Fibroblast of lung (primary cell): ENCODE measurements around the gene RHEBL1.
A peak's percentile ranks its signal among the peaks of the same experiment; 100 is the strongest.

Experiments used
- EZH2 ChIP-seq: IDR thresholded peaks from 2 replicates; pipeline ENCODE4 v1.5.1; 2012; ENCODE audit warnings: low read length, control low read depth, mild to moderate bottlenecking; ENCODE audit errors: missing control alignments
- TF ChIP-seq, protein P1 (sequence below), 2 donors: IDR thresholded peaks in 1 of 2; conservative IDR thresholded peaks in 1 of 2; 1 replicate in 1 of 2; 2 replicates in 1 of 2; pipeline ENCODE4 v1.5.1; 2011 to 2012; ENCODE audit warnings: low read length in 2 of 2, control low read depth in 1 of 2, inconsistent platforms in 1 of 2, low read depth in 1 of 2, mild to moderate bottlenecking in 1 of 2

DNA sequence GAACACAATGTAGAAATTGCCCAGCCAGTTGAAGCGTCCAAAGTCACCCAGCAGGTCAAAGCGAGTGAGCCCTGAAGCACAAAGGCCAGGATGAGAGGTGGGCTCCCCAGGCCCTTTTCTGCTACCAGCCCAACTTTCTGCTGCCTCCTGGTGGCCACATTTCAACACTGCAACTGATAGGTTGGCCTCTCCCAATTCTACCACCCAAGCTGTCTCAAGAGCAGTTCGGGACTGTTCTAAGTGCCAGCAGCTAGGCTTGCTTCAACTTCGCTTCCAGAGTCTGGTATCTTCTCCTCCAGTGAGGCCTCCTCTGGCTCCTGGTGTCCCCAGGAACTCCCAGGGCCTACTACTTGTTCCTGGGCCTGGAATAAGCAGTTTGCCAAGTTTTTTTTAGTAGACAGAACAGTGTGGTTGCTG lies 28.3 kb upstream of the RHEBL1 start:
- no peak for TF ChIP-seq EZH2
- TF ChIP-seq, protein P1, sequence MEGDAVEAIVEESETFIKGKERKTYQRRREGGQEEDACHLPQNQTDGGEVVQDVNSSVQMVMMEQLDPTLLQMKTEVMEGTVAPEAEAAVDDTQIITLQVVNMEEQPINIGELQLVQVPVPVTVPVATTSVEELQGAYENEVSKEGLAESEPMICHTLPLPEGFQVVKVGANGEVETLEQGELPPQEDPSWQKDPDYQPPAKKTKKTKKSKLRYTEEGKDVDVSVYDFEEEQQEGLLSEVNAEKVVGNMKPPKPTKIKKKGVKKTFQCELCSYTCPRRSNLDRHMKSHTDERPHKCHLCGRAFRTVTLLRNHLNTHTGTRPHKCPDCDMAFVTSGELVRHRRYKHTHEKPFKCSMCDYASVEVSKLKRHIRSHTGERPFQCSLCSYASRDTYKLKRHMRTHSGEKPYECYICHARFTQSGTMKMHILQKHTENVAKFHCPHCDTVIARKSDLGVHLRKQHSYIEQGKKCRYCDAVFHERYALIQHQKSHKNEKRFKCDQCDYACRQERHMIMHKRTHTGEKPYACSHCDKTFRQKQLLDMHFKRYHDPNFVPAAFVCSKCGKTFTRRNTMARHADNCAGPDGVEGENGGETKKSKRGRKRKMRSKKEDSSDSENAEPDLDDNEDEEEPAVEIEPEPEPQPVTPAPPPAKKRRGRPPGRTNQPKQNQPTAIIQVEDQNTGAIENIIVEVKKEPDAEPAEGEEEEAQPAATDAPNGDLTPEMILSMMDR (conservative IDR thresholded peaks at IDR 0.05 in 1 of 2, IDR thresholded peaks at IDR 0.05 in 1 of 2; ENCODE audit: low read depth in 1 of 2, low read length in 2 of 2), result peak; percentile 62 to 90
